Measurements from ENCODE around the gene ZNF689. TPM values are rescaled to one million over a fixed set of nuclear protein-coding genes. Genes with fewer than 3 reads are reported as not detected.

ZNF689 gene
- total RNA-seq, 1 donor from 2014 or later = 24.5 TPM

GRCh38 chr16:30620169-30620568, 10.0 kb upstream of the ZNF689 start:
- Mint-ChIP-seq H3K4me1 (ENCODE audit: low read depth) (peaks cover 19% of the 10 kb centered on the region), H3K27me3 (peaks cover 2% of the 10 kb centered on the region), H3K36me3 (ENCODE audit: insufficient read depth) (no peaks in the 10 kb centered on the region), H3K9me3 (ENCODE audit: low read depth) (peaks cover 3% of the 10 kb centered on the region), H3K4me3 (ENCODE audit: low read depth) (no peak overlapping the region), H3K27ac (no peak overlapping the region)
- TF ChIP-seq CTCF (IDR thresholded peaks at IDR 0.05; ENCODE audit: unreplicated experiment) = no peak
- no peak for DNase-seq (ENCODE audit: low spot score, unreplicated experiment)

- Mint-ChIP-seq H3K27ac (peak overlapping the region; percentile 44), H3K4me3 (ENCODE audit: low read depth) (no peak overlapping the region), H3K9me3 (ENCODE audit: low read depth) (peaks cover 3% of the 10 kb centered on the region), H3K36me3 (ENCODE audit: insufficient read depth) (no peaks in the 10 kb centered on the region), H3K27me3 (peaks cover 2% of the 10 kb centered on the region), H3K4me1 (ENCODE audit: low read depth) (peaks cover 19% of the 10 kb centered on the region)
- no peak for TF ChIP-seq CTCF (IDR thresholded peaks at IDR 0.05; ENCODE audit: unreplicated experiment)
- DNase-seq (ENCODE audit: low spot score, unreplicated experiment) = no peak
These were observed 9.4 kb upstream of the ZNF689 start for GRCh38 chr16:30619638-30620037.

- no peak overlapping the region for H3K4me3 Mint-ChIP-seq (ENCODE audit: low read depth)
- no peaks in the 10 kb centered on the region for H3K36me3 Mint-ChIP-seq (ENCODE audit: insufficient read depth)
- no peak for TF ChIP-seq CTCF (IDR thresholded peaks at IDR 0.05; ENCODE audit: unreplicated experiment)
- peaks cover 3% of the 10 kb centered on the region for H3K9me3 Mint-ChIP-seq (ENCODE audit: low read depth)
- no peak for DNase-seq (ENCODE audit: low spot score, unreplicated experiment)
- H3K27ac Mint-ChIP-seq = no peak overlapping the region
- peaks cover 2% of the 10 kb centered on the region for H3K27me3 Mint-ChIP-seq
- peaks cover 19% of the 10 kb centered on the region for H3K4me1 Mint-ChIP-seq (ENCODE audit: low read depth)
These were observed 9.0 kb upstream of the ZNF689 start for GRCh38 chr16:30619202-30619601.

- H3K36me3 Mint-ChIP-seq (ENCODE audit: insufficient read depth) = no peaks in the 10 kb centered on the region
- DNase-seq (ENCODE audit: low spot score, unreplicated experiment) = peak; percentile 36
- H3K9me3 Mint-ChIP-seq (ENCODE audit: low read depth) = peaks cover 3% of the 10 kb centered on the region
- no peak overlapping the region for H3K27ac Mint-ChIP-seq
- no peaks in the 10 kb centered on the region for H3K27me3 Mint-ChIP-seq
- no peak overlapping the region for H3K4me3 Mint-ChIP-seq (ENCODE audit: low read depth)
- TF ChIP-seq CTCF (IDR thresholded peaks at IDR 0.05; ENCODE audit: unreplicated experiment) = peak; percentile 58
- peaks cover 5% of the 10 kb centered on the region for H3K4me1 Mint-ChIP-seq (ENCODE audit: low read depth)
These were observed 5.3 kb upstream of the ZNF689 start for GRCh38 chr16:30615358-30616091.

GRCh38 chr16:30609002-30609925, 925 bp downstream of the ZNF689 start:
- H3K4me1 Mint-ChIP-seq (ENCODE audit: low read depth) = peaks cover 8% of the 10 kb centered on the region
- no peaks in the 10 kb centered on the region for H3K9me3 Mint-ChIP-seq (ENCODE audit: low read depth)
- H3K27ac Mint-ChIP-seq = peak overlapping the region; percentile 98
- peak; percentile 35 for DNase-seq (ENCODE audit: low spot score, unreplicated experiment)
- no peak for TF ChIP-seq CTCF (IDR thresholded peaks at IDR 0.05; ENCODE audit: unreplicated experiment)
- H3K36me3 Mint-ChIP-seq (ENCODE audit: insufficient read depth) = peaks cover 12% of the 10 kb centered on the region
- H3K4me3 Mint-ChIP-seq (ENCODE audit: low read depth) = peak overlapping the region; percentile 85
- H3K27me3 Mint-ChIP-seq = no peaks in the 10 kb centered on the region

All from progenitor cell of endocrine pancreas (in vitro differentiated cells).